Spinal cord (tissue), 10 donors: ENCODE results near the gene SNX11. TPM values are rescaled to one million over a fixed set of nuclear protein-coding genes. Genes with fewer than 3 reads are reported as not detected.
A peak's percentile ranks its signal among the peaks of the same experiment; 100 is the strongest.

Experiments
- DNase-seq, 6 donors: peaks; one replicate each; pipeline versions ENCODE4 v3.0.0 to v3.0.0-alpha.2; 2013 to 2015; ENCODE audit warnings: low spot score in 6 of 6, low read depth in 4 of 6
- H3K27ac ChIP-seq: one replicate; pipeline ENCODE4 v1.5.1; 2013; ENCODE audit warnings: low read depth, low read length, control low read depth
- H3K27me3 ChIP-seq: one replicate; pipeline ENCODE4 v1.6.1; 2013; ENCODE audit warnings: low read length; ENCODE audit not compliant: control insufficient read depth, insufficient read depth
- H3K36me3 ChIP-seq: one replicate; pipeline ENCODE4 v1.6.1; 2013; ENCODE audit warnings: low read length; ENCODE audit not compliant: control insufficient read depth, insufficient read depth
- H3K4me1 ChIP-seq: one replicate; pipeline ENCODE4 v1.6.1; 2013; ENCODE audit warnings: low read length; ENCODE audit not compliant: control insufficient read depth, insufficient read depth
- H3K4me3 ChIP-seq: one replicate; pipeline ENCODE4 v1.5.1; 2013; ENCODE audit warnings: low read depth, low read length, control low read depth
- H3K9me3 ChIP-seq: one replicate; pipeline ENCODE4 v1.6.1; 2013; ENCODE audit warnings: low read length; ENCODE audit not compliant: control insufficient read depth, insufficient read depth
- WGBS: methylation state at CpG from one replicate; pipeline ENCODE4 v1.1.5; 2013; ENCODE audit warnings: missing lambda C conversion rate; ENCODE audit not compliant: insufficient coverage; 5-methylcytosine and 5-hydroxymethylcytosine counted together
- polyA plus RNA-seq, 2 donors: library from polyadenylated mRNA; unstranded; fragments of 120-200 nt; gene quantifications; one replicate each; pipeline ENCODE4 v1.2.1, GENCODE V29; 2013; ENCODE audit not compliant: insufficient read length in 2 of 2
- total RNA-seq, 2 donors: library from RNA; depleted of rRNA in 1 of 2; stranded (reverse); fragments of 120-200 nt in 1 of 2; fragments of >200 nt in 1 of 2; gene quantifications; one replicate each; pipeline versions ENCODE4 v1.2.3 to v1.2.4, GENCODE V29; 2013 to 2014
- donor health status: healthy.

The SNX11 gene
- total and polyA plus RNA-seq, 4 donors: 13.4 to 30.0 (median 21.2) TPM

GRCh38 chr17:48110761-48111160 lies 3.2 kb downstream of the SNX11 start:
- H3K4me3 ChIP-seq: no peak overlapping the region
- DNase-seq: peak in 2 of 6 donors; percentile 38 to 95
- no peak overlapping the region for H3K27ac ChIP-seq
- peaks cover 24% of the 10 kb centered on the region for H3K36me3 ChIP-seq
- WGBS: 78% methylated on average over 9 of the region's 9 CpGs
- H3K9me3 ChIP-seq: no peaks in the 10 kb centered on the region
- no peaks in the 10 kb centered on the region for H3K27me3 ChIP-seq
- H3K4me1 ChIP-seq: peaks cover 16% of the 10 kb centered on the region

- Histone ChIP-seq H3K4me3 (no peak overlapping the region), H3K4me1 (peaks cover 12% of the 10 kb centered on the region), H3K27ac (no peak overlapping the region), H3K9me3 (no peaks in the 10 kb centered on the region), H3K27me3 (no peaks in the 10 kb centered on the region), H3K36me3 (peaks cover 34% of the 10 kb centered on the region)
- WGBS: no CpG with 5 or more reads among the region's 2 CpGs
- DNase-seq: no peak
Measured at GRCh38 chr17:48111937-48112241, 4.3 kb downstream of the SNX11 start.

GRCh38 chr17:48113201-48113676 lies 5.7 kb downstream of the SNX11 start:
- no peak for DNase-seq
- no peak overlapping the region for H3K4me3 ChIP-seq
- no peaks in the 10 kb centered on the region for H3K9me3 ChIP-seq
- H3K36me3 ChIP-seq: peaks cover 46% of the 10 kb centered on the region
- H3K27me3 ChIP-seq: no peaks in the 10 kb centered on the region
- 90% methylated on average over 2 of the region's 5 CpGs for WGBS
- H3K4me1 ChIP-seq: peaks cover 9% of the 10 kb centered on the region
- H3K27ac ChIP-seq: no peak overlapping the region

DNA sequence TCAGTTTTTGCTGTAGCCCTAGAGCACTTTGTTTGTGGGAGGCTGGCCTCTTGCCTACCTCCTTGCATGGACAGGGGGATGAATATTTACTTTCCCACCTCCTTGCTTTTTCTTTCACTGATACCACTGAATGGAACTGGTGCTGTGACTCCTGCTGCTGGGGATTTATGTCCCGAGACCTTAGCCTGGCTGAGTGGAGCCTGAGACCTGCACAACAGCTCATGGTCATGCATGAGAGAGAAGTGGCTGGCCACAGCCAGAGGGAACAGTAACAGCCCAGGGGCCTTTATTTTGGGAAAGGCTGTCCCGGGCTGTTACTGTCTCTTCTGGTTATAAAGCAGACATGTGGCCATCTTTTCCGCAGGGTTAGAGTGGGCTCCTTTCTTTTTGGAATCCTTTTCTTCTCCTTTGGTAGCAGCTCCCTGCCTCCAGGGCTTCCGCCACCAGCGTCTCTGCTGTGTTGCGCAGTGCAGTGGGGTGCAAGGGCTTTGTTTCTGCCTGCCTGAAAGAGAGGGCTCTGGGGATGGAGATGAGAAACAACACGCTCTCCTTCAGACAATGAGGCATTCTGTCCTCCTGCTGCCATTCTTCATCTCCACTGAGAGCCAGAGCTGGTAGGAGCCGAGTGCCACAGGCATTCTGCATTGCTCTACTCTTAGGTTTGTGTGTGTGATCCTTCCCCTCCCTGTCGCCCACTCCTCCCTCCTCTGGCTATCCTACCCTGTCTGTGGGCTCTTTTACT lies 14.5 kb downstream of the SNX11 start:
- H3K4me1 ChIP-seq: peaks cover 32% of the 10 kb centered on the region
- H3K36me3 ChIP-seq: peaks cover 45% of the 10 kb centered on the region
- 36% methylated on average over 6 of the region's 9 CpGs for WGBS
- H3K9me3 ChIP-seq: no peaks in the 10 kb centered on the region
- H3K4me3 ChIP-seq: no peak overlapping the region
- DNase-seq: peak in 1 of 6 donors; percentile 80
- H3K27ac ChIP-seq: peak overlapping the region; percentile 54
- no peaks in the 10 kb centered on the region for H3K27me3 ChIP-seq

GRCh38 chr17:48122665-48123045 lies 15.1 kb downstream of the SNX11 start:
- no peak overlapping the region for H3K4me3 ChIP-seq
- WGBS: 24% methylated on average over 2 of the region's 3 CpGs
- H3K4me1 ChIP-seq: peaks cover 38% of the 10 kb centered on the region
- H3K27ac ChIP-seq: peak overlapping the region; percentile 54
- no peaks in the 10 kb centered on the region for H3K9me3 ChIP-seq
- H3K36me3 ChIP-seq: peaks cover 42% of the 10 kb centered on the region
- DNase-seq: peak in 1 of 6 donors; percentile 78
- H3K27me3 ChIP-seq: no peaks in the 10 kb centered on the region

- Histone ChIP-seq H3K9me3 (no peaks in the 10 kb centered on the region), H3K27ac (peak overlapping the region; percentile 54), H3K4me3 (no peak overlapping the region), H3K27me3 (no peaks in the 10 kb centered on the region), H3K4me1 (peaks cover 41% of the 10 kb centered on the region), H3K36me3 (peaks cover 41% of the 10 kb centered on the region)
- DNase-seq: peak in 2 of 6 donors; percentile 78 to 96
- WGBS: 16% methylated on average over 5 of the region's 6 CpGs
Measured at GRCh38 chr17:48123111-48123510, 15.5 kb downstream of the SNX11 start.

DNA sequence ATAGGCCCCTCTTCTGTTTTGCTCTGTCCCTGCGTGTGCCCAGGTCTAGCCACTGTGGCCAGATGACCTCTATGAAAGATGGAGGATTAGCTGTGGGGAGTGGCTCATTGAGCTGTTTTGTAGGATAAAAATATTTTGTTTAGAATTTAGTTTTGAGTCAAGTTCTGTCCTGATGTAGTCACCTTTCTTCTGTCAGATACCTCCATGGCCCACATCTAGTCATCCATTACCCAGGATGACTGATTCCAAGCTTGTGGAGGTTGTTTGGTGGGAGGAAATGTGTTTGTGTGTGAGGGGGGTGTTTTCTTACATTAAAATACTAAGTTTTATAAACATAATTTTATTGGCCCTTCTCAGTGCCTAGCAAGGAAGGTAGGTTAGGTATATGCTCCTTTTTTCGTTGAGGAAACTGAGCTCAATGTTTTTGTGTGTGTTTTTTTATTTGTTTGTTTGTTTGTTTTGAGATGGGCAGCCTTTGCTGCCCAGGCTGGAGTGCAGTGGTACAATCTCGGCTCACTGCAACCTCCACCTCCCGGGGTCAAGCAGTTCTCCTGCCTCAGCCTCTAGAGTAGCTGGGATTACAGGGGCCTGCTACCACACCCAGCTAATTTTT lies 16.3 kb downstream of the SNX11 start:
- no peak for DNase-seq
- Histone ChIP-seq H3K4me3 (no peak overlapping the region), H3K27ac (no peak overlapping the region), H3K4me1 (peaks cover 41% of the 10 kb centered on the region), H3K36me3 (peaks cover 33% of the 10 kb centered on the region), H3K27me3 (no peaks in the 10 kb centered on the region), H3K9me3 (no peaks in the 10 kb centered on the region)
- WGBS: no CpG with 5 or more reads among the region's 4 CpGs

DNA sequence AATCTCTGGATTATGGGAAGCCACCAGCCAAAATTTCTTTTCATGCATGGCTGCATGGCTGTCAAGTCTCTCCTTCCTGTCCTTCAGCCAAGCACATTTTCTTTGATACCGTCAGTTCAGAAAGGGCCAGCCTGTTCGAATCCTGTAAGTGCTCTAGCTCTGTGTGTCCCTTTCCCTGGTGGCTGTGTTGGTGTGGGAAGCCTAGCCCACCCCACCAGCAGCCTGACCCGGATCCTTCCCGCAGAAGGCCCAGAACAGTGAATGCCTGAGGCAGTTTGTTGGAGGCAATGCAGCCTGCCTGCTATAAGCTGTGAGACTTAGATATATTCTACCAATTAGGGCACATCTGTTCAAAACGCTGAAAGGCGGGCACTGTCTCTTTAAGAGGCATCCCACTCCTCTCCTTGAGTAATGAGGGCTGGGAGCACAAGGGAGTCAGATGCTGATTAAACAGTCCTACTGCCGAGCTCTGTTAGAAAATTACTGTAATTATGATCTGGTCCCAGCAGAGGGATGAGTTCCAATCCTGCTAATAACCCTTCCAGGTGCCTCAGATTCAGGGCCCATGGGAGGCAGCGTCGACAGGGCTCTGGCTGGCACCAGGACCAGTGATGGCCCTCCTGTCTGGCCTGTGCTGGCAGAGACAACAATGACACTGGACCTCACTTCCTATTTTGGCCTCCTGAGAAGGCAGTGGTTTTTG lies 18.4 kb downstream of the SNX11 start:
- H3K27me3 ChIP-seq: no peaks in the 10 kb centered on the region
- H3K4me1 ChIP-seq: peaks cover 45% of the 10 kb centered on the region
- no peak overlapping the region for H3K27ac ChIP-seq
- peaks cover 21% of the 10 kb centered on the region for H3K36me3 ChIP-seq
- no peaks in the 10 kb centered on the region for H3K9me3 ChIP-seq
- peak in 1 of 6 donors; percentile 98 for DNase-seq
- WGBS: 45% methylated on average over 5 of the region's 9 CpGs
- no peak overlapping the region for H3K4me3 ChIP-seq

- WGBS: 70% methylated on average over 6 of the region's 7 CpGs
Measured at GRCh38 chr17:48126532-48126850, 18.9 kb downstream of the SNX11 start.

More at GRCh38 chr17:48126532-48126850, 18.9 kb downstream of the SNX11 start:
- no peaks in the 10 kb centered on the region for H3K9me3 ChIP-seq
- H3K27me3 ChIP-seq: no peaks in the 10 kb centered on the region
- DNase-seq: peak in 1 of 6 donors; percentile 92
- H3K4me3 ChIP-seq: no peak overlapping the region
- H3K27ac ChIP-seq: no peak overlapping the region
- peaks cover 44% of the 10 kb centered on the region for H3K4me1 ChIP-seq
- peaks cover 17% of the 10 kb centered on the region for H3K36me3 ChIP-seq
